Body of pancreas (tissue), 4 donors: ENCODE results near the gene NRBP1. TPM values are rescaled to one million over a fixed set of nuclear protein-coding genes. Genes with fewer than 3 reads are reported as not detected.

Source experiments
- ATAC-seq: fragments of 150-250 bp; one replicate; pipeline ENCODE4 v1.9.1; 2016
- DNase-seq, 4 donors: peaks; one replicate each; pipeline ENCODE4 v3.0.0-alpha.2; 2019
- H3K27ac ChIP-seq, 4 donors: fragments of 200-600 bp; sonication (generic); 1 replicate in 3 of 4; 2 replicates in 1 of 4; pipeline versions ENCODE4 v1.5.1 to v1.6.1; 2016 to 2019; ENCODE audit warnings: mild to moderate bottlenecking in 1 of 4, mixed read lengths in 1 of 4, moderate library complexity in 1 of 4
- H3K27me3 ChIP-seq, 2 donors: fragments of 200-600 bp; sonication (generic); one replicate each; pipeline ENCODE4 v1.6.0; 2016; ENCODE audit warnings: mild to moderate bottlenecking in 1 of 2
- H3K36me3 ChIP-seq, 2 donors: fragments of 200-600 bp; sonication (generic); replicated peaks in 1 of 2; 2 replicates each; pipeline ENCODE4 v1.5.1; 2016; ENCODE audit warnings: low read depth in 2 of 2; ENCODE audit not compliant: insufficient read depth in 1 of 2
- H3K4me1 ChIP-seq: fragments of 200-600 bp; sonication (generic); one replicate; pipeline ENCODE4 v1.6.0; 2016
- H3K4me3 ChIP-seq, 2 donors: fragments of 200-600 bp; sonication (generic); 1 replicate in 1 of 2; 2 replicates in 1 of 2; pipeline ENCODE4 v1.5.1; 2016 to 2019
- H3K9me3 ChIP-seq, 3 donors: fragments of 200-600 bp; sonication (generic); 1 replicate in 2 of 3; 2 replicates in 1 of 3; pipeline ENCODE4 v1.5.1; 2016
- POLR2A ChIP-seq, 3 donors: fragments of 450-650 bp; IDR thresholded peaks; one replicate each; pipeline ENCODE4 v1.6.1; 2016; ENCODE audit warnings: antibody characterized with exemption in 3 of 3, mild to moderate bottlenecking in 2 of 3
- WGBS, 2 donors: methylation state at CpG; one replicate each; pipeline ENCODE4 v1.1.5; 2017; 5-methylcytosine and 5-hydroxymethylcytosine counted together
- intact Hi-C: fragments of 100-400 bp; cut with DNase I; formaldehyde crosslinking; loops from one replicate; pipeline ENCODE4 v1.15.1; 2023
- total RNA-seq, 2 donors: library from RNA; depleted of rRNA; stranded (reverse); fragments of >200 nt; gene quantifications; one replicate each; pipeline ENCODE4 v1.1.0, GENCODE V29; 2016
- TF ChIP-seq, protein P1 (sequence below), 7 experiments: fragments of 450-650 bp in 4 of 7; fragments of 200-600 bp in 3 of 7; sonication (generic) in 3 of 7; IDR thresholded peaks; one replicate each; pipeline ENCODE4 v1.5.1; 2016 to 2019; ENCODE audit warnings: antibody characterized with exemption in 7 of 7

NRBP1 gene
- total RNA-seq, 2 donors from 2014 or later, result 34.2 to 36.6 TPM

DNA sequence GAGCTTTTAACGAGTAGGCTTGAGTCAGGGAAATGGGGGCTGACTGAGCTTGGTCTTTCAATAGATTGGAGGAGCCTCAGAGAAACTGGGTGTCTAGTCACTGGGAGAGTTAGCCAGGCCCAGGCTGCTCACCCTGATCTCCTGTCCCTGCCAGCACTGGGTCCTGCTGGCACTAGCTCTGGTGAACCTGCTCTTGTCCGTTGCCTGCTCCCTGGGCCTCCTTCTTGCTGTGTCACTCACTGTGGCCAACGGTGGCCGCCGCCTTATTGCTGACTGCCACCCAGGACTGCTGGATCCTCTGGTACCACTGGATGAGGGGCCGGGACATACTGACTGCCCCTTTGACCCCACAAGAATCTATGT lies 14.5 kb downstream of the NRBP1 start:
- TF ChIP-seq POLR2A (IDR thresholded peaks at IDR 0.05), result no peak
- TF ChIP-seq, protein P1, sequence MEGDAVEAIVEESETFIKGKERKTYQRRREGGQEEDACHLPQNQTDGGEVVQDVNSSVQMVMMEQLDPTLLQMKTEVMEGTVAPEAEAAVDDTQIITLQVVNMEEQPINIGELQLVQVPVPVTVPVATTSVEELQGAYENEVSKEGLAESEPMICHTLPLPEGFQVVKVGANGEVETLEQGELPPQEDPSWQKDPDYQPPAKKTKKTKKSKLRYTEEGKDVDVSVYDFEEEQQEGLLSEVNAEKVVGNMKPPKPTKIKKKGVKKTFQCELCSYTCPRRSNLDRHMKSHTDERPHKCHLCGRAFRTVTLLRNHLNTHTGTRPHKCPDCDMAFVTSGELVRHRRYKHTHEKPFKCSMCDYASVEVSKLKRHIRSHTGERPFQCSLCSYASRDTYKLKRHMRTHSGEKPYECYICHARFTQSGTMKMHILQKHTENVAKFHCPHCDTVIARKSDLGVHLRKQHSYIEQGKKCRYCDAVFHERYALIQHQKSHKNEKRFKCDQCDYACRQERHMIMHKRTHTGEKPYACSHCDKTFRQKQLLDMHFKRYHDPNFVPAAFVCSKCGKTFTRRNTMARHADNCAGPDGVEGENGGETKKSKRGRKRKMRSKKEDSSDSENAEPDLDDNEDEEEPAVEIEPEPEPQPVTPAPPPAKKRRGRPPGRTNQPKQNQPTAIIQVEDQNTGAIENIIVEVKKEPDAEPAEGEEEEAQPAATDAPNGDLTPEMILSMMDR (IDR thresholded peaks at IDR 0.05), result no peak
- Histone ChIP-seq H3K27ac (peak overlapping the region; percentile 61 to 85 (median 80)), H3K9me3 (no peaks in the 10 kb centered on the region), H3K4me3 (peak overlapping the region; percentile 28 to 44), H3K4me1 (peaks cover 32% of the 10 kb centered on the region), H3K36me3 (peaks cover 7 to 29% of the 10 kb centered on the region in 2 donors), H3K27me3 (no peaks in the 10 kb centered on the region)
- ATAC-seq, result no peak
- 38 to 63% methylated on average over 5 to 6 of the region's 6 CpGs for WGBS, 2 donors
- intact Hi-C loops, result no loop called here
- peak; percentile 22 to 50 (median 40) for DNase-seq

DNA sequence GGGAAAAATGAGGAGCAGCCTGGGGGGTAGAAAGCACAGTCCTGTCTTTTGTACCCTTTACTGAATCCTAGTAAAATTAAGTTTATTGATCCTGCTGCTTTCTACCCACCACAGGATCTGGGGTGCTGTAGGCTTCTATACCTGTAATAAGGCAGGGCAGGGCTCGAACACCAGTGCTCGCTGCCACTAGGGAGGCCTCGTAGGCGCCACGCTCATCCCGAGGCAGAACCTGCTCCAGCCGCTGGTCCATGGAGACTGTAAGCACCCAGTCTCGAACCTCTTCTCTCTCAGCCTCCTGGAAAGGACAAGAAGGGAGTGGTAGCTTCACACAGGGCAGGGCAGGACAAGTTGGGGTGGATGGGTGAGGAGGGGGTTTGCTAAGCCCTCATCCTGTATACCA lies 16.7 kb downstream of the NRBP1 start:
- no peak for DNase-seq
- ATAC-seq, result no peak
- peak overlapping the region; percentile 72 to 88 (median 84) for H3K27ac ChIP-seq
- no peak for TF ChIP-seq POLR2A (IDR thresholded peaks at IDR 0.05)
- TF ChIP-seq, protein P1 (IDR thresholded peaks at IDR 0.05), result no peak
- no peak overlapping the region for H3K4me3 ChIP-seq
- 87 to 97% methylated on average over 8 of the region's 8 CpGs for WGBS, 2 donors
- no peaks in the 10 kb centered on the region for H3K27me3 ChIP-seq
- H3K36me3 ChIP-seq, result peaks cover 7 to 16% of the 10 kb centered on the region in 2 donors
- H3K4me1 ChIP-seq, result peaks cover 32% of the 10 kb centered on the region
- intact Hi-C loops, result no loop called here
- no peaks in the 10 kb centered on the region for H3K9me3 ChIP-seq

DNA sequence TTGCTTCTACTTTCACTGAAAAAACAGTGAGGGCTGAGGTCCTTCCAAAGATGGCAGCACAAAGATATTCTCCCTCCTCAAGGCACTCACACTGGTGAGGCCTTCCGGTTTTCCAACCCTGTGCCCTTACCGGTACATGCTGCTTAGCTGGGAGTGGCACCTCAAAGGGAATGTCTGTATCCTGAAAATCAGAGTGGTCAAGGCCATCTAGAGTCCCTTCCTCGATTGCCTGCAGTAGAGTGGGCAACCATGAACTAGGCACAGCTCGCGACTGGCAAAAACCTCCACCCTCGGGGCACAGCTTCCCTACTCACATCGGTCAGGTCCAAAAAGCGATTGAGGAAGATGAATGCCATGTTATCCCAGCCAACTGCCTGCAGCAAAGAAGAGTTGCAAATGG lies 17.2 kb downstream of the NRBP1 start:
- no peaks in the 10 kb centered on the region for H3K27me3 ChIP-seq
- WGBS, 2 donors, result 83% methylated on average over 4 to 8 of the region's 8 CpGs
- TF ChIP-seq POLR2A (IDR thresholded peaks at IDR 0.05), result no peak
- TF ChIP-seq, protein P1 (IDR thresholded peaks at IDR 0.05), result no peak
- intact Hi-C loops, result no loop called here
- peaks cover 7 to 12% of the 10 kb centered on the region in 2 donors for H3K36me3 ChIP-seq
- peaks cover 32% of the 10 kb centered on the region for H3K4me1 ChIP-seq
- DNase-seq (no peak), ATAC-seq (no peak)
- H3K27ac ChIP-seq, result peak overlapping the region; percentile 72 to 88 (median 84)
- no peaks in the 10 kb centered on the region for H3K9me3 ChIP-seq
- no peak overlapping the region for H3K4me3 ChIP-seq

DNA sequence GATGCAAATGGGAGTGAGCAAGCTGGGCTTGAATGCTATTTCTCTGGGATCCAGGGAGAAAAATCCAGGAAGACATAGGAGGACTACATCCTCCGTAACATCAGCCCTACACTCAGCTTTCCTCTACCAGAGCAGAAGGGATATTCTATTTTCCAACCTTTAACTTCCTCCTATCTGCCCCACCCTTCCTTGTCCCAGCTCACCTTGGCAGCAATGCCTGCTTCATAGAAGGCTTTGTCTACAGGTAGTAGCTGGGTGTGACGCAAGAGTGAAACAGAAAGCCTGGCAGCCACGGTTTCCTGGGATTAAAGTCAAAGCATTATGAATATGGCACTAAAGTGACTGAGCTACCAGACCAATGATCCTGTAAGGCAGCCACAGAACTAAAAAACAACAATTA lies 17.6 kb downstream of the NRBP1 start:
- Histone ChIP-seq H3K4me1 (peaks cover 32% of the 10 kb centered on the region), H3K9me3 (no peaks in the 10 kb centered on the region), H3K4me3 (no peak overlapping the region), H3K27me3 (no peaks in the 10 kb centered on the region), H3K27ac (peak overlapping the region; percentile 72 to 88 (median 84)), H3K36me3 (peaks cover 7 to 8% of the 10 kb centered on the region in 2 donors)
- WGBS, 2 donors, result 32 to 37% methylated on average over 3 of the region's 3 CpGs
- ATAC-seq, result peak; percentile 79
- peak; percentile 81 to 94 (median 88) for DNase-seq
- intact Hi-C loops, result no loop called here
- TF ChIP-seq POLR2A (IDR thresholded peaks at IDR 0.05), result peak in 2 of 3 donors; percentile 57 to 59
- TF ChIP-seq, protein P1 (IDR thresholded peaks at IDR 0.05), result no peak

DNA sequence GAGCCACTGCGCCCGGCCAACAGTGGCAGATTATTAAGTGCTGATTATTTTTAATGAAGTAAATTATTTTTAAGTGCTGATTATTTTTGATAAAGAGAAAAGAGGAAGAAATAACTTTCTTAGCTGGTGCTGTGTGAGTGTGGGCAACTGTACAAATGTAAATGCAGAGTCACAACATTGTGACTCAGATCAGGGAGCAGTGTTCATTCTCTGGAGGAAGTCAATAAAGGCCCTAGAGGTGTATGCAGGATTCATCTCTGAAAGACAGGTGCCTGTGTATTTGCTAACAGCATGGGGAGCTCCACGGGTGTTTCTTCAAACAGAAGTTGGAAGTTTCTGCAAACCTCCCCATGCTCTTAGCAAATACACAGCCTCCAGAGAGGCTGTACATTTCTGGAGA lies 19.9 kb downstream of the NRBP1 start:
- DNase-seq (no peak), ATAC-seq (no peak)
- H3K36me3 ChIP-seq, result peaks cover 0 to 4% of the 10 kb centered on the region in 2 donors
- H3K9me3 ChIP-seq, result no peaks in the 10 kb centered on the region
- intact Hi-C loops, result no loop called here
- H3K27ac ChIP-seq, result no peak overlapping the region
- WGBS, 2 donors, result 46 to 65% methylated on average over 3 of the region's 3 CpGs
- TF ChIP-seq POLR2A (IDR thresholded peaks at IDR 0.05), result no peak
- TF ChIP-seq, protein P1 (IDR thresholded peaks at IDR 0.05), result no peak
- H3K27me3 ChIP-seq, result no peaks in the 10 kb centered on the region
- H3K4me3 ChIP-seq, result no peak overlapping the region
- peaks cover 15% of the 10 kb centered on the region for H3K4me1 ChIP-seq
